ENCODE measurements around the gene RREB1. TPM values are rescaled to one million over a fixed set of nuclear protein-coding genes. Genes with fewer than 3 reads are reported as not detected.
A peak's percentile ranks its signal among the peaks of the same experiment; 100 is the strongest.
"Not testable (repeated sequence)": the region's sequence is repeated elsewhere in the genome, so short reads cannot be mapped to it uniquely, and the experiment has no call there.

RREB1 gene
- total RNA-seq, 1 experiment from 2014 or later = 7.0 TPM

- no peak for DNase-seq (ENCODE audit: low read depth)
These were observed 35.8 kb downstream of the RREB1 start for GRCh38 chr6:7143476-7143974.

GRCh38 chr6:7144872-7145584 lies 37.3 kb downstream of the RREB1 start:
- DNase-seq (ENCODE audit: low read depth) = no peak

GRCh38 chr6:7145585-7145884 lies 37.8 kb downstream of the RREB1 start:
- no peak for DNase-seq (ENCODE audit: low read depth)

- peak; percentile 69 for DNase-seq (ENCODE audit: low read depth)
These were observed 38.4 kb downstream of the RREB1 start for GRCh38 chr6:7145885-7146828.

- DNase-seq (ENCODE audit: low read depth) = no peak
These were observed 39.4 kb downstream of the RREB1 start for GRCh38 chr6:7147051-7147671.

GRCh38 chr6:7148100-7148822 lies 40.5 kb downstream of the RREB1 start:
- DNase-seq (ENCODE audit: low read depth) = peak; percentile 73

GRCh38 chr6:7150381-7151064 lies 42.8 kb downstream of the RREB1 start:
- no peak for DNase-seq (ENCODE audit: low read depth)

- DNase-seq (ENCODE audit: low read depth) = no peak
These were observed 43.6 kb downstream of the RREB1 start for GRCh38 chr6:7151381-7151780.

- DNase-seq (ENCODE audit: low read depth) = no peak
These were observed 44.7 kb downstream of the RREB1 start for GRCh38 chr6:7152462-7152861.

- no peak for DNase-seq (ENCODE audit: low read depth)
These were observed 46.0 kb downstream of the RREB1 start for GRCh38 chr6:7153789-7154188.

GRCh38 chr6:7154341-7155139 lies 46.8 kb downstream of the RREB1 start:
- DNase-seq (ENCODE audit: low read depth) = no peak

GRCh38 chr6:7155871-7156579 lies 48.3 kb downstream of the RREB1 start:
- no peak for DNase-seq (ENCODE audit: low read depth)

GRCh38 chr6:7156643-7157278 lies 49.0 kb downstream of the RREB1 start:
- DNase-seq (ENCODE audit: low read depth) = peak; percentile 58

GRCh38 chr6:7157307-7157706 lies 49.5 kb downstream of the RREB1 start:
- not testable (repeated sequence) for DNase-seq (ENCODE audit: low read depth)

- DNase-seq (ENCODE audit: low read depth) = no peak
These were observed 50.2 kb downstream of the RREB1 start for GRCh38 chr6:7157752-7158616.

GRCh38 chr6:7159790-7160525 lies 52.2 kb downstream of the RREB1 start:
- no peak for DNase-seq (ENCODE audit: low read depth)

GRCh38 chr6:7161253-7161623 lies 53.5 kb downstream of the RREB1 start:
- DNase-seq (ENCODE audit: low read depth) = no peak

- no peak for DNase-seq (ENCODE audit: low read depth)
These were observed 54.1 kb downstream of the RREB1 start for GRCh38 chr6:7161845-7162244.

Measured in Daoy (cell line).